SU-DHL-6 (cell line): Measurements from ENCODE around the gene CYP1B1.

Experiments used
- H2AFZ ChIP-seq: fragments of 200-600 bp; sonication (generic); 2 replicates; pipeline ENCODE4 v1.6.1; 2014; ENCODE audit warnings: low read depth, mild to moderate bottlenecking, moderate library complexity, mixed read lengths, antibody characterized with exemption, low read length; ENCODE audit not compliant: severe bottlenecking
- H3F3A ChIP-seq: fragments of 200-600 bp; shearing (Covaris generic); 2 replicates; pipeline ENCODE4 v1.6.0; 2016; ENCODE audit warnings: antibody characterized with exemption, mild to moderate bottlenecking; ENCODE audit not compliant: insufficient read depth
- H3K27ac ChIP-seq: fragments of 200-600 bp; sonication (generic); 2 replicates; pipeline ENCODE4 v1.5.1; 2016; ENCODE audit warnings: low read depth, mild to moderate bottlenecking, low read length, moderate library complexity, mixed read lengths
- H3K27me3 ChIP-seq: fragments of 200-600 bp; sonication (generic), shearing (Covaris generic); 2 replicates; pipeline ENCODE4 v1.6.0; 2014; ENCODE audit warnings: mild to moderate bottlenecking, low read length
- H3K36me3 ChIP-seq: fragments of 200-600 bp; sonication (generic); 2 replicates; pipeline ENCODE4 v1.6.1; 2014; ENCODE audit warnings: mild to moderate bottlenecking, low read length, mixed read lengths
- H3K4me2 ChIP-seq: fragments of 300-600, 200-600 bp; shearing (Covaris generic), sonication (generic); 2 replicates; pipeline ENCODE4 v1.6.0; 2014; ENCODE audit warnings: low read length, low read depth, mild to moderate bottlenecking; ENCODE audit not compliant: poor library complexity, severe bottlenecking
- H3K4me3 ChIP-seq: fragments of 200-600 bp; sonication (generic); 2 replicates; pipeline ENCODE4 v1.5.1; 2014; ENCODE audit warnings: antibody characterized with exemption, low read length, mild to moderate bottlenecking, mixed read lengths; ENCODE audit not compliant: insufficient read depth, poor library complexity, severe bottlenecking
- H3K79me2 ChIP-seq: fragments of 200-600 bp; sonication (generic); 2 replicates; pipeline ENCODE4 v1.6.1; 2014; ENCODE audit warnings: mild to moderate bottlenecking, low read length, moderate library complexity; ENCODE audit not compliant: insufficient read depth
- H3K9ac ChIP-seq: fragments of 200-600 bp; sonication (generic); 2 replicates; pipeline ENCODE4 v1.7.0; 2014; ENCODE audit warnings: mild to moderate bottlenecking, low read length
- H3K9me2 ChIP-seq: fragments of 200-600 bp; sonication (generic); replicated peaks from 2 replicates; pipeline ENCODE4 v1.6.1; 2014; ENCODE audit warnings: low read length; ENCODE audit not compliant: insufficient read depth
- H3K9me3 ChIP-seq: fragments of 200-600 bp; sonication (generic); 2 replicates; pipeline ENCODE4 v1.6.1; 2014; ENCODE audit warnings: low read length, mixed read lengths; ENCODE audit not compliant: insufficient read depth
- H4K20me1 ChIP-seq: fragments of 200-600 bp; sonication (generic); 2 replicates; pipeline ENCODE4 v1.6.1; 2014; ENCODE audit warnings: low read depth, mild to moderate bottlenecking, antibody characterized with exemption, low read length, moderate library complexity, mixed read lengths
- EZH2phosphoT487 ChIP-seq: fragments of 200-600 bp; sonication (generic), shearing (Covaris generic); conservative IDR thresholded peaks from 2 replicates; pipeline ENCODE4 v1.6.1; 2018; ENCODE audit warnings: mild to moderate bottlenecking, antibody characterized with exemption, low read length, moderate library complexity, mixed read lengths
- TF ChIP-seq, protein P1 (sequence below): fragments of 200-600 bp; sonication (generic); IDR thresholded peaks from one replicate; pipeline ENCODE4 v1.5.1; 2017; ENCODE audit warnings: antibody characterized with exemption, mild to moderate bottlenecking, low read length, moderate library complexity; ENCODE audit not compliant: insufficient read depth, poor library complexity, severe bottlenecking

The CYP1B1 gene

DNA sequence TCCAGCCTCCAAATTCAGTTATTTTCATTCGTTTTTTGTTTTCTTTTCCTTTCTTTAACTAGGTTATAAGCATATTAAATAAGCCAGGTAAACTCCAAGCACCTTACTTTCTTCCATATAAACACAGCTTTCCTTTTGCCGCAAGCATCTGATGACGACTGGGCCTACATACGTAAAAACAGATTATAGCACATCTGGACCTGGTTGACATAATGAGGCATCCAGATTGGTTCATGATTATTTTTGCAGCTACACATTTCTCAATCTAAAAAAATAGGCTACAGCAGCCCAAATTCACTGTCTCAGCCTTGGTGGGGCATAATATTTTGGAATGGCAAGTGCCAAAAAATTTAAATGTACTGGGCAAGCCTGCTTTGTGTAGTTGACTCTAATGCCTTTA, 7.7 kb downstream of the CYP1B1 start:
- H3K9me2 ChIP-seq = no peaks in the 10 kb centered on the region
- no peak overlapping the region for H3K9ac ChIP-seq
- no peak overlapping the region for H3K4me2 ChIP-seq
- H3K27me3 ChIP-seq = no peaks in the 10 kb centered on the region
- no peaks in the 10 kb centered on the region for H3F3A ChIP-seq
- H3K4me3 ChIP-seq = no peak overlapping the region
- H4K20me1 ChIP-seq = no peaks in the 10 kb centered on the region
- no peaks in the 10 kb centered on the region for H3K36me3 ChIP-seq
- H3K9me3 ChIP-seq = no peaks in the 10 kb centered on the region
- H2AFZ ChIP-seq = no peak overlapping the region
- H3K79me2 ChIP-seq = no peaks in the 10 kb centered on the region
- no peak overlapping the region for H3K27ac ChIP-seq
- TF ChIP-seq EZH2phosphoT487 = no peak
- TF ChIP-seq, protein P1, sequence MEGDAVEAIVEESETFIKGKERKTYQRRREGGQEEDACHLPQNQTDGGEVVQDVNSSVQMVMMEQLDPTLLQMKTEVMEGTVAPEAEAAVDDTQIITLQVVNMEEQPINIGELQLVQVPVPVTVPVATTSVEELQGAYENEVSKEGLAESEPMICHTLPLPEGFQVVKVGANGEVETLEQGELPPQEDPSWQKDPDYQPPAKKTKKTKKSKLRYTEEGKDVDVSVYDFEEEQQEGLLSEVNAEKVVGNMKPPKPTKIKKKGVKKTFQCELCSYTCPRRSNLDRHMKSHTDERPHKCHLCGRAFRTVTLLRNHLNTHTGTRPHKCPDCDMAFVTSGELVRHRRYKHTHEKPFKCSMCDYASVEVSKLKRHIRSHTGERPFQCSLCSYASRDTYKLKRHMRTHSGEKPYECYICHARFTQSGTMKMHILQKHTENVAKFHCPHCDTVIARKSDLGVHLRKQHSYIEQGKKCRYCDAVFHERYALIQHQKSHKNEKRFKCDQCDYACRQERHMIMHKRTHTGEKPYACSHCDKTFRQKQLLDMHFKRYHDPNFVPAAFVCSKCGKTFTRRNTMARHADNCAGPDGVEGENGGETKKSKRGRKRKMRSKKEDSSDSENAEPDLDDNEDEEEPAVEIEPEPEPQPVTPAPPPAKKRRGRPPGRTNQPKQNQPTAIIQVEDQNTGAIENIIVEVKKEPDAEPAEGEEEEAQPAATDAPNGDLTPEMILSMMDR = no peak

DNA sequence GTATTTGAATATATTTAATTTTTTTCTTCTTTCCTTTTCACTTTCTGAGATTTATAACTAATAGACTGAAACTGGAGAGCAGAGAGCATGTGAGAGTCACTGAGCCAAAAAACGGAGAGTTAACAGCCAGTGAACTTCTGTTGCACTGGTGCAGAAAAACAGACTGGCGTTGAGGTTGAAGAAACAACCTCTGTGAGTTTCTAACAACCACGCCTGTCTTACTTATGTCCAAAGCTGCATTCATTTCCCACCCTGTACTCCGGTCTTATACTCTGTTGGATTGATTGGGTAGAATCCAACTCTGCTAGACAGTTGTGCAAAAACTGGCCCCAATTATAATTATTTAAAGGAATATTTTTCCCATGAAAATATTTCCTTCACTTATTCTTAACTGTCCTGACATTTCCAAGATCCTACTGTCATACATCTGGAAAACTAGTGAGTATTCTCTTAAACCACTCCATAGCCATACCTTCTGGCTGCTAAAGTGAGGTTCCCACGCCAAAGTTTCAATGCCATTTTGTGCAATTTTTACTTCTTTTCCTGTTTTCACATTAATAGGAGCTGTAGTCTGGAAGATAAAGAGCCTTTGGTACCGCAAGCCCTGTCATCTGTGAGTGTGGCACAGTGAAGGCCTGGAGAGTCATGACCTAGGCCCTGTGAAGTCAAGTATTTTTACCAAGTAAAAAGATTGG, 9.4 kb downstream of the CYP1B1 start:
- H3F3A ChIP-seq = no peaks in the 10 kb centered on the region
- no peak for TF ChIP-seq EZH2phosphoT487
- TF ChIP-seq, protein P1 = no peak
- H3K9ac ChIP-seq = no peak overlapping the region
- H3K36me3 ChIP-seq = no peaks in the 10 kb centered on the region
- H3K4me2 ChIP-seq = no peak overlapping the region
- H3K9me2 ChIP-seq = no peaks in the 10 kb centered on the region
- no peak overlapping the region for H2AFZ ChIP-seq
- no peaks in the 10 kb centered on the region for H3K79me2 ChIP-seq
- no peaks in the 10 kb centered on the region for H3K9me3 ChIP-seq
- H3K27ac ChIP-seq = no peak overlapping the region
- no peaks in the 10 kb centered on the region for H3K27me3 ChIP-seq
- H4K20me1 ChIP-seq = no peaks in the 10 kb centered on the region
- no peak overlapping the region for H3K4me3 ChIP-seq

DNA sequence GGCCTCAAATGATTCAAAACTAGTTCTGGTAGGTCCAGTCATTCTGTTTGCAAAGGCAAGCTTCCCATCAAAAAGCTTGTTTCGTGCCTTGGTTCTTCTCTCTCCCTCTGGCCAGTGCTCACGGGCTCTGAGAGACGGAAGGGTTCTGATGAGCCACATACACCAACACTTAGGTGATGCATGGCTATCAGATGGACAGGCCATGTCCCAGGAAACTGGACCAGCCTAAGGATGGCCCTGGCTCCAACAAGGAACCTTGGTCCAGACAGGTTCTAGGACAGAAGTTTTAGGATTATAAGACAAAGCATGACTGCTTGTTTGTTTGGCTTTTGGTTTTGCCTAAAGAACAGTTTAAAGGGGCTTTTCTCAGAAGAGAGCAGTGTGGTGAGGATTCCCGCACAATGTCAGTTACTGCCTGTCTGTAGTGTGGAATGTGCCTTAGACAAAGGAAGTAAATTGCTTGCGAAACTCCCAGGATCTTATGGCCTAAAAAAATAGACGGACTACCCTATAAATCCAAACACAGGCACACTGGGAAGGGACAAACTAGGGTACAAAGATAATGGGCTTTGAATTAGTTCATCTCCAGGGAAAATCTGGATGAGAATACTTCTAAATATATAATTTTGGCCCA, 10.3 kb downstream of the CYP1B1 start:
- Histone ChIP-seq H2AFZ (no peak overlapping the region), H3K9me2 (no peaks in the 10 kb centered on the region), H3K4me3 (no peak overlapping the region), H3K4me2 (no peak overlapping the region), H3K27ac (no peak overlapping the region), H3F3A (no peaks in the 10 kb centered on the region), H3K9me3 (no peaks in the 10 kb centered on the region), H3K36me3 (no peaks in the 10 kb centered on the region), H3K9ac (no peak overlapping the region), H3K27me3 (no peaks in the 10 kb centered on the region), H3K79me2 (no peaks in the 10 kb centered on the region), H4K20me1 (no peaks in the 10 kb centered on the region)
- TF ChIP-seq, protein P1 = no peak
- TF ChIP-seq EZH2phosphoT487 = no peak
